RPMI7951 (cell line): ENCODE data around the gene COL8A2. TPM values are rescaled to one million over a fixed set of nuclear protein-coding genes. Genes with fewer than 3 reads are reported as not detected.

Source experiments
- DNase-seq: peaks from one replicate; pipeline ENCODE4 v3.0.0-alpha.2; 2012; ENCODE audit warnings: low read depth
- total RNA-seq: library from RNA; depleted of rRNA; stranded (reverse); fragments of >200 nt; shearing (Covaris generic); gene quantifications from 2 replicates; pipeline ENCODE4 v1.2.3, GENCODE V29; 2014; rRNA removed

The COL8A2 gene
- total RNA-seq, 1 experiment from 2014 or later: 0.96 TPM

DNA sequence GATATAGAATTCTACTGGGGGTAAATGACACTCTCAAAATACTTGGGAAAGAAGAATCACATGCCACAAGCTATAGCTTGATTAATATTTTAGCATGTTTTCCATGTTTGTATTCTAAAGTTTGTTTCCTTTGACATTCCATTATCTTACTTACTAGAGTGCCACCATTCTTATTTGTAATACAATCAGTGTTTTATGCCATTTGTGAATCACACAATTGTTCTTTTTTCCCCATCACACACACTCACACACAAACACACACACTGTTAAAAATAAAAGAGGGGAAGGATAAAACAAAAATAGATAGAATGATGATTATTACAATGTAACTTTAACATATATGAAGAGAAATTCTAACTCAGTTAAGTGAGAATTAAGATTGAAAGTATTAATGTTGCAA is 57.2 kb downstream of the COL8A2 start:
- no peak for DNase-seq

DNA sequence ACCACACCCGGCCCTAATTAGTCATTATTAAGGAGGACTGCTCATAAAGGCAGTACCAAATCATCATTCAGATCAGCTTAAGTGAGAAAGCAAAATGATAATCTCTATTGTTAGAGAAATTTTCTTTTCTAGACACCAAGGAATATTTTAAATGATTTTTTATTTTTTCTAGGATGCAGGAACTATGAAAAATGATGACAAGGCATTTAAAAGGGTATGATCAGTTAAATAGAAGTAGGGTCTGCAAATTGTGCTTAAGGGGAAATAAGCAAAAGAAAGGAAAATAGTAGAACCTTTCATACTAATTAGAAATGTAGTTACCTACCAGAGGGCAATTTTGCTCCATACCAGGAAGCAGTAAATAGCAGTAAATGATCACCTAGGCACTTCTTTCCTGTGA is 62.7 kb downstream of the COL8A2 start:
- no peak for DNase-seq

DNA sequence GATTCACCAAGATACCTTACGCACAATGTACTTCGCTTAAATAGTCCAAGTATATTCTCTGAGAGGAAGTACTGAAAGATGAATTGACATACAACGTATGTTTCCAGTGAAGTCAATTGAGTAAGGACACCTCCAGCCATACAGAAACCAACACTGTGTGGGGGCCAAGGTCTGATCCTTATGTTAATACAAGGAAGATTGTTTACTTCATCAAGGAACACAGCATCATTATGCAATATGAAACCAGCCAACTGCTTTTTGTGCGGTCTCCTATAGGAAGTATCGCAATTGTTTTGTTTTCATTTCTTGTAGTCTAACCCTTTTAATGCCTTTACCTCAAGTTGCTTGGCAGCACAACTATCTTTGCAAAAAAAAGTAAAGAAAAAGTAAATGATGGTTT is 69.3 kb downstream of the COL8A2 start:
- DNase-seq: no peak

DNA sequence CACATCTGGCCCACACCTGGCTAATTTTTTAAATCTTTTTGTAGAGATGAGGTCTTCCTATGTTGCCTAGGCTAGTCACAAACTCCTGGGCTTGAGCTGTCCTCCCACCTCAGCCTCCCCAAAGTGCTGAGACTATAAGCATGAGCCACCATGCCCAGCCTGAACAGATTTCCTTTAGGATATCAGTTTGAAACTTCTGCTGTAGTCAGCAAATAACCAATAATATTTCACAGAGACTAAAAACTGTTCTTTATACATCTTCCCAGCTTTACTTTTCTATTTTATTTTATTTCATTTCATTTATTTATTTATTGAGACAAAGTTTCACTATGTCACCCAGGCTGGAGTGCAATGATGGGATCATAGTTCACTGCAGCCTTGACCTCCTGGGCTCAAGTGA is 71.0 kb downstream of the COL8A2 start:
- DNase-seq: no peak

DNA sequence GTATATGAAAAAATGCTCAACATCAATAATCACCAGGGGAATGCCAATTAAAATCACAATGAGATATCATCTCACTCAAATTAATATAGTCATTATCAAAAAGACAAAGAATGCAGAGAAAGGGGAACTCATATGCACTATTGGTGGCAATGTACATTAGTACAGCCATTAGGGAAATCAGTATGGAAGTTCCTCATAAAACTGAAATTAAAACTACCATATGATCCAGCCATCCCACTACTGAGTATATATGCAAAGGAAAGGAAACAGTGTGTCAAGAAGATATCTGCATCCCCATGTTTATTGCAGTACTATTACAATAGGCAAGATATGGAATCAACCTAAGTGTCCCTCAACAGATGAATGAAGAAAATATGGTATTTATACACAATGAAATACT is 73.2 kb downstream of the COL8A2 start:
- no peak for DNase-seq

Other genes with a start within 250 kb of the COL8A2 start
- 9.1 and 11.1 TPM in 2 replicates for gene AGO1, start 242.0 kb downstream of the COL8A2 start, total RNA-seq
- gene AGO3, start 194.1 kb downstream of the COL8A2 start, total RNA-seq: 10.4 and 13.9 TPM in 2 replicates
- 0.20 TPM in 1 of 2 replicates, not detected in the other for gene TEKT2, start 41.1 kb downstream of the COL8A2 start, total RNA-seq
- gene ADPRS, start 36.3 kb downstream of the COL8A2 start, total RNA-seq: 53.9 and 65.9 TPM in 2 replicates
- gene TRAPPC3, start 24.3 kb upstream of the COL8A2 start, total RNA-seq: 78.2 and 125 TPM in 2 replicates
- gene MAP7D1, start 30.9 kb upstream of the COL8A2 start, total RNA-seq: 82.4 and 107 TPM in 2 replicates
- gene THRAP3, start 99.2 kb upstream of the COL8A2 start, total RNA-seq: 62.0 and 75.0 TPM in 2 replicates
- gene SH3D21, start 181.1 kb upstream of the COL8A2 start, total RNA-seq: 4.3 and 7.2 TPM in 2 replicates
- gene EVA1B, start 198.4 kb upstream of the COL8A2 start, total RNA-seq: 78.7 and 112 TPM in 2 replicates